Subcutaneous adipose tissue (tissue), 4 donors: Measurements from ENCODE around the gene WDR7. TPM values are rescaled to one million over a fixed set of nuclear protein-coding genes. Genes with fewer than 3 reads are reported as not detected.

Experiments
- total RNA-seq, 4 donors: library from RNA; depleted of rRNA; stranded (reverse); fragments of >200 nt; gene quantifications; one replicate each; pipeline ENCODE4 v1.1.0, GENCODE V29; 2016
- TF ChIP-seq, protein P1 (sequence below): fragments of 450-650 bp; IDR thresholded peaks from one replicate; pipeline ENCODE4 v1.5.1; 2016; ENCODE audit warnings: low read depth, mild to moderate bottlenecking, control low read depth, antibody characterized with exemption, moderate library complexity

Gene WDR7
- total RNA-seq, 4 donors from 2014 or later: 28.7 to 46.1 (median 37.4) TPM

DNA sequence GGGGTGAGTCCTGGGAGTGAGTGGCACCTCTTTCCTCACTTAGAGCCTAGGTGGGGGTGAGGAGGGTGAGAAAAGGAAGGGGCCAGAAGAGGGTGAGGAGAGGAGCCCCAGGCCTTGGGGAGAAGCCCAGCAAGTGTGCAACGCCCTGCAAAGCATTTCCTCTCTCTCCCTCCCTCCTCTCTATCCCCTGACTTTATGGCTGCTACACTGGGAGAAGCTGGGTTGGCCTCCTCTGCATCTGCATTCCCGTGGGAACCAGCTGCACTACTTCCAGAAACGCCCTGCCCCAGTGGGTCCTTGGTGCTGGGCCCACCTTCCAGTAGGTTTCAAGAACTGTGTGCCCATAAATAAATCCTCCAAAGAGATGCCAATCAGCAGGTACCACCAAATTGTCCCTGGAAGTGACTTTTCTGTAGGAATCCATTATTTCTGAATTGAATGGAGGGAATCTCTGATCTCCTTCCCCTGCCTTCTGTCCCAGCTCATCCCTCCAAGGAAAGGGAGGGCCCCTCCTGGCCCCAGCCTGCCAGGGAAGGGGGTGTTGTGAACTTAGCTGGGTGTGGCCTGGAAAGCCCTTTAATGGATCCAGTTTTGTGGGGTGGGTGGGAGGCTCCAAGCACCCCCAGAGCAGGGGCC is 400.0 kb downstream of the WDR7 start:
- TF ChIP-seq, protein P1, sequence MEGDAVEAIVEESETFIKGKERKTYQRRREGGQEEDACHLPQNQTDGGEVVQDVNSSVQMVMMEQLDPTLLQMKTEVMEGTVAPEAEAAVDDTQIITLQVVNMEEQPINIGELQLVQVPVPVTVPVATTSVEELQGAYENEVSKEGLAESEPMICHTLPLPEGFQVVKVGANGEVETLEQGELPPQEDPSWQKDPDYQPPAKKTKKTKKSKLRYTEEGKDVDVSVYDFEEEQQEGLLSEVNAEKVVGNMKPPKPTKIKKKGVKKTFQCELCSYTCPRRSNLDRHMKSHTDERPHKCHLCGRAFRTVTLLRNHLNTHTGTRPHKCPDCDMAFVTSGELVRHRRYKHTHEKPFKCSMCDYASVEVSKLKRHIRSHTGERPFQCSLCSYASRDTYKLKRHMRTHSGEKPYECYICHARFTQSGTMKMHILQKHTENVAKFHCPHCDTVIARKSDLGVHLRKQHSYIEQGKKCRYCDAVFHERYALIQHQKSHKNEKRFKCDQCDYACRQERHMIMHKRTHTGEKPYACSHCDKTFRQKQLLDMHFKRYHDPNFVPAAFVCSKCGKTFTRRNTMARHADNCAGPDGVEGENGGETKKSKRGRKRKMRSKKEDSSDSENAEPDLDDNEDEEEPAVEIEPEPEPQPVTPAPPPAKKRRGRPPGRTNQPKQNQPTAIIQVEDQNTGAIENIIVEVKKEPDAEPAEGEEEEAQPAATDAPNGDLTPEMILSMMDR: no peak

DNA sequence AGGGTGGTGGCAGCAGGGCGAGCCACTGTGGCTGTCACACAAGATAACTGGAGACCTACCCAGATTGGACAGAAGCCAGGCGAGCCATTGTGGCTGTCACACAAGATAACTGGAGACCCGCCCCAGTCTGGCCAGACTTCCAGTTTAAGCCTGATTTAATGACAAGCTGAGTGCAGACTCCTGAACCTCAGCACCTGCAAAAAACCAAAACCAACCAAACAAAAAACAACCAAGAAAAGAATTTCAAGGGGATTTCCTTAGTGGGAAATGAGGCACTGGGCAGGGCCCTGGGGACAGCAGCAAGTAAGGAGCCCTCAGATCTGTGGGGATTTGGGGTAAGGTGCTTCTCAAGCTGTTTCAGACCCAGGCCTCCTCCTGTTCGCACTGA is 400.5 kb downstream of the WDR7 start:
- TF ChIP-seq, protein P1: no peak

DNA sequence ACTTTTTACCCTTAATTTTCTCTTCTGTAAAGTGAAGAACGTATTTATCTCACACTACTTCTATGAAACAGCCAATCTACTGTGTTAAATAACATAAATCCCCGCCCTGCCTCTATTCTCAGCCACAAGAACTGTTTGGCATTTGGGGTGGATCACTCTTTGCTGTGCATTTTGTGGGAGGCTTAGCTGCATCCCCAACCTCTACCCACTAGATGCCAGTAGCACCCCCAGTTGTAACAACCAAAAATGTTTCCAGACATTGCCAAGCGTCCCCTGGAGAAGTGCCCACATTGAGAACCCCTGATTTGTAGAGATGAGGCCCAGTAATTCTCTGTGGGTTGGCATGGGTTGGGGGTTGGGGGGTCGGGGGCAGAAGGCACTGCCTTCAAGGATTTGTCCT is 401.0 kb downstream of the WDR7 start:
- TF ChIP-seq, protein P1: no peak

DNA sequence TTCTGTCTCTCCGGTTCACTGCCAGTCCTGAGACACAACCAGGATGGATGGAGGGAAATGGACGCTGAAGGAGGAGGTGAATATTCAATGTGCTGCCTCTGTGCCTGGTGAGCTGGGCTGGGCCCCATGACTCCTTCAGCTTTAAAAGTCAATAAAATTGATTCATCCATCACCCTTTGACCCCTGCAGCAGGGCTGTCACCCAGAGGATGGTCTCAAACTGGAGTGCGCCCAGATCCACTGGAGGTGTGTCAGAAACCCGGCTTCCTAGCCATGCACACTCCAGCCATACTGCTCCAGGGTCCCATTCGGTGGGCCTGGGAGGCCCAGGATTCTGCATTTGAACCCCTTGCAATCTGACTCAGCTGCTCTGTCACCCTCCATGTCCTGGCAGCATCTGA is 401.6 kb downstream of the WDR7 start:
- TF ChIP-seq, protein P1: no peak

DNA sequence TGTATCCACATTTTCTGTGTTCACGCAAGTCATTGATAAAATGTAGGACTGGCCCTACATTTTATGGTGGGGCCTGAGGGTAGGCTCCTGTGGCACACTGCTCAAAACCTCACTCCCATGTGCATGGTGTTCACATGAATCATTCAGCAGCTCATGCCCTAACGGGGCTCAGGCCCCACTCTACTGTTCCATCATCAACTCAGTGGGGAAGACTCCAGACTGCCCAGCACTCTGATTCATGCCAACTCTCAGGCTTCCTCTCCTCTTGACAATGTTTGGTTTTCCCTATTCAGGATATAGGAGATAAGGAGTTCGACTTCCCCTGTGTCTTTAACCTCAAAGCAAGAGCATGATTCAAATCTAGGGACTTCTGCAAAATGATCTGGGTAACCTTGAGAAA is 403.7 kb downstream of the WDR7 start:
- TF ChIP-seq, protein P1: no peak

DNA sequence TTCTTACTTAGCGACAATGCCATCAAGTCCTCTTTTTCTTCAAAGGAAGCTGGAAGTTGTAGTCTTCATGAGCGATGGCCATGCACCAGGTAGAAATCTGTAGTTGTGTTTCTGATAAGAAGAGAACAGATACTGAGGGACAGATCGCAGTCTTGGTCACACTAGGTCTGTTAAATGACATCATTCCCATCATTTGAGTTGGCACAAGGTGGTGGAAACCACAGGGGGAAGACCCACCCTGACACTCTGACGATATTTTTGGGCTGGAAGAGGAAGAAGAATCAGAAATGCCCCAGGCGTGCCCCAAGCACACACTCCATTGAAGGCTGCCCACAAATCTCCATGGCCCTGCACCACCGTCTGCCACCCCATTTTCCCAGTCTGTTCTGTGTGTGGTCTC is 406.7 kb downstream of the WDR7 start:
- TF ChIP-seq, protein P1: no peak

DNA sequence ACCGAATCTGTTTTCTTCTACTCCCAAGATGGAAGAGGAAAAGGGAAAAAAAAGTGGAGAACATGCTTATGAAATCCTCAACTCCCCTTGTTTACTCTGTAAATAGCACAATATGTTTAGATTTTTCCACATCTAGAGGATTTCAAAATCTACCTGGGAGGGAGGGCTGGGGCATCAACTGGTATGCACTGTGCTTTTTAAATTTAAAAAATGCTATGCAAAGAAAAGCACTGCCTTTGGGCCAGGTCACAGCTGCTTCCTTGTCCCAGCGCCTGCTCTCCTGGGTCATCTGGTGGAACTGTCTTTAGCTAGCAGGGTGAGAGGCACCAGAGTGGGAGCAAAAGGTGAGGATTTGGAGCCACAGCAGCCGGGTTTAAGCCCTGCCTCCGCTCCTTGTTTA is 407.6 kb downstream of the WDR7 start:
- TF ChIP-seq, protein P1: no peak
